ENCODE measurements around the gene PLCL1. TPM values are rescaled to one million over a fixed set of nuclear protein-coding genes. Genes with fewer than 3 reads are reported as not detected.

The PLCL1 gene
- total RNA-seq, 1 experiment from 2014 or later = 0.07 TPM

- BruUV-seq (replicated peaks) = no TSS peak
- no peaks in the 10 kb centered on the region for H3K9me3 Mint-ChIP-seq (ENCODE audit: low read depth, unreplicated experiment)
- H3K27ac Mint-ChIP-seq (ENCODE audit: unreplicated experiment) = no peak overlapping the region
- CTCF ChIA-PET = no interaction called here
- no peak overlapping the region for H3K4me3 Mint-ChIP-seq (ENCODE audit: low read depth, unreplicated experiment)
- TF ChIP-seq CTCF (IDR thresholded peaks at IDR 0.05; ENCODE audit: unreplicated experiment) = no peak
- intact Hi-C loops (cut with micrococcal nuclease; ENCODE audit: unreplicated experiment) = loop anchor here (10.0 kb wide), 1 partner anchor 235 kb away; no protein-coding TSS in a partner anchor
- H3K36me3 Mint-ChIP-seq (ENCODE audit: insufficient read depth, unreplicated experiment) = no peaks in the 10 kb centered on the region
- peaks cover 8% of the 10 kb centered on the region for H3K4me1 Mint-ChIP-seq (ENCODE audit: low read depth, unreplicated experiment)
- no peak for DNase-seq
- no peaks in the 10 kb centered on the region for H3K27me3 Mint-ChIP-seq (ENCODE audit: unreplicated experiment)
These were observed 255.9 kb downstream of the PLCL1 start for GRCh38 chr2:198060277-198060676.

GRCh38 chr2:198062826-198063225, 258.4 kb downstream of the PLCL1 start:
- no TSS peak for BruUV-seq (replicated peaks)
- no peaks in the 10 kb centered on the region for H3K9me3 Mint-ChIP-seq (ENCODE audit: low read depth, unreplicated experiment)
- H3K4me3 Mint-ChIP-seq (ENCODE audit: low read depth, unreplicated experiment) = no peak overlapping the region
- DNase-seq = no peak
- no peak for TF ChIP-seq CTCF (IDR thresholded peaks at IDR 0.05; ENCODE audit: unreplicated experiment)
- no peaks in the 10 kb centered on the region for H3K27me3 Mint-ChIP-seq (ENCODE audit: unreplicated experiment)
- CTCF ChIA-PET = no interaction called here
- no peaks in the 10 kb centered on the region for H3K36me3 Mint-ChIP-seq (ENCODE audit: insufficient read depth, unreplicated experiment)
- H3K4me1 Mint-ChIP-seq (ENCODE audit: low read depth, unreplicated experiment) = peaks cover 16% of the 10 kb centered on the region
- intact Hi-C loops (cut with micrococcal nuclease; ENCODE audit: unreplicated experiment) = loop anchor here (10.0 kb wide), 1 partner anchor 232 kb away; no protein-coding TSS in a partner anchor
- no peak overlapping the region for H3K27ac Mint-ChIP-seq (ENCODE audit: unreplicated experiment)

- no peak for DNase-seq
- no peak for TF ChIP-seq CTCF (IDR thresholded peaks at IDR 0.05; ENCODE audit: unreplicated experiment)
- intact Hi-C loops (cut with micrococcal nuclease; ENCODE audit: unreplicated experiment) = loop anchor here (10.0 kb wide), 1 partner anchor 232 kb away; no protein-coding TSS in a partner anchor
- CTCF ChIA-PET = interaction anchor here (1.0 kb wide), 1 partner anchor 233 kb away, joined by 3 read pairs; no protein-coding TSS in a partner anchor
- Mint-ChIP-seq H3K4me1 (ENCODE audit: low read depth, unreplicated experiment) (peaks cover 16% of the 10 kb centered on the region), H3K36me3 (ENCODE audit: insufficient read depth, unreplicated experiment) (no peaks in the 10 kb centered on the region), H3K4me3 (ENCODE audit: low read depth, unreplicated experiment) (no peak overlapping the region), H3K27me3 (ENCODE audit: unreplicated experiment) (no peaks in the 10 kb centered on the region), H3K9me3 (ENCODE audit: low read depth, unreplicated experiment) (no peaks in the 10 kb centered on the region), H3K27ac (ENCODE audit: unreplicated experiment) (no peak overlapping the region)
- no TSS peak for BruUV-seq (replicated peaks)
These were observed 258.8 kb downstream of the PLCL1 start for GRCh38 chr2:198063242-198063641.

- intact Hi-C loops (cut with micrococcal nuclease; ENCODE audit: unreplicated experiment) = loop anchor here (10.0 kb wide), 1 partner anchor 229 kb away; no protein-coding TSS in a partner anchor
- TF ChIP-seq CTCF (IDR thresholded peaks at IDR 0.05; ENCODE audit: unreplicated experiment) = no peak
- H3K27ac Mint-ChIP-seq (ENCODE audit: unreplicated experiment) = no peak overlapping the region
These were observed 260.9 kb downstream of the PLCL1 start for GRCh38 chr2:198065322-198065721.

More at GRCh38 chr2:198065322-198065721, 260.9 kb downstream of the PLCL1 start:
- peaks cover 16% of the 10 kb centered on the region for H3K4me1 Mint-ChIP-seq (ENCODE audit: low read depth, unreplicated experiment)
- BruUV-seq (replicated peaks) = no TSS peak
- CTCF ChIA-PET = no interaction called here
- no peaks in the 10 kb centered on the region for H3K36me3 Mint-ChIP-seq (ENCODE audit: insufficient read depth, unreplicated experiment)
- no peak for DNase-seq
- no peak overlapping the region for H3K4me3 Mint-ChIP-seq (ENCODE audit: low read depth, unreplicated experiment)
- H3K27me3 Mint-ChIP-seq (ENCODE audit: unreplicated experiment) = no peaks in the 10 kb centered on the region
- H3K9me3 Mint-ChIP-seq (ENCODE audit: low read depth, unreplicated experiment) = no peaks in the 10 kb centered on the region

Data from Calu3 (cell line).